ENCODE results near the gene ADAM15. TPM values are rescaled to one million over a fixed set of nuclear protein-coding genes. Genes with fewer than 3 reads are reported as not detected.

The ADAM15 gene
- total RNA-seq, 1 experiment from 2014 or later, result 30.6 TPM

DNA sequence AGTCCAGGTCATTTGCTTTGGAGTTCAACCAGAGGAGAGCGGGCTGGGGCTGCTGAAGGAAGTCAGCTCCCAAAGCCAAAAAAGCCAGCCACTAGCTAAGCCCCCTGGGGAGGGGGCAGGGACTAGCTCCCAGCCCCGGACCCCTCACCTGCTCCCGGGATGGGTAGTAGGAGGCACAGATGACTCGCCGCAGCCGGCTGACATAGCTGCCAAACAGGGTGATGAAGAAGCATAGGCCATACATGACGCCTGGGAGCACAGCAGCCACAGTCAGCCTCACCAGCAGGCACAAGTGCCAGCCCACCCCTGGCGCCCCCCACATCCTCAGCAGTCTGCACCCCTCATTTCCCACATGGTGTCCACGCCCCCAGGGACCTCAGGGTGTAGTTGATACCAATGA lies 25.0 kb upstream of the ADAM15 start:
- no peak for TF ChIP-seq CTCF (conservative IDR thresholded peaks at IDR 0.05)
- Mint-ChIP-seq H3K36me3 (ENCODE audit: insufficient read depth in 1 of 3, low read depth in 3 of 3) (no peaks in the 10 kb centered on the region), H3K27ac (no peak overlapping the region), H3K9me3 (no peaks in the 10 kb centered on the region), H3K4me1 (peaks cover 7 to 27% of the 10 kb centered on the region in 2 experiments), H3K4me3 (no peak overlapping the region), H3K27me3 (ENCODE audit: low read depth) (peaks cover 17% of the 10 kb centered on the region)
- Histone ChIP-seq H2BK120ac (ENCODE audit: low read depth, low read length, poor library complexity, severe bottlenecking) (no peak overlapping the region), H3K4me1 (ENCODE audit: insufficient read depth, low read length) (no peaks in the 10 kb centered on the region), H2AFZ (ENCODE audit: low read length) (no peak overlapping the region), H3K14ac (ENCODE audit: insufficient read depth, low read length) (no peak overlapping the region), H2BK5ac (ENCODE audit: insufficient read length, low read length) (no peak overlapping the region), H4K5ac (ENCODE audit: insufficient read length, low read depth, low read length) (no peak overlapping the region), H4K91ac (ENCODE audit: insufficient read length, low read depth, low read length) (no peak overlapping the region), H2BK20ac (ENCODE audit: low read depth, low read length, poor library complexity, severe bottlenecking) (no peak overlapping the region), H4K8ac (replicated peaks; ENCODE audit: insufficient read length, low read depth, low read length) (no peak overlapping the region), H3K23me2 (ENCODE audit: insufficient read length, low read depth, low read length, poor library complexity, severe bottlenecking) (no peaks in the 10 kb centered on the region), H3K79me2 (ENCODE audit: insufficient read depth, low read length) (no peaks in the 10 kb centered on the region), H3K27ac (ENCODE audit: insufficient read length, low read depth, low read length) (no peak overlapping the region), H3K9ac (ENCODE audit: extremely low read depth, insufficient read length, low read length) (no peak overlapping the region), H2BK12ac (ENCODE audit: insufficient read length, low read depth, low read length) (no peak overlapping the region), H4K20me1 (ENCODE audit: control insufficient read depth, insufficient read depth, insufficient read length) (no peaks in the 10 kb centered on the region), H3K18ac (ENCODE audit: insufficient read length, low read depth, low read length) (no peak overlapping the region), H3K9me3 (ENCODE audit: control insufficient read depth, low read depth, low read length) (no peaks in the 10 kb centered on the region), H3K79me1 (ENCODE audit: insufficient read depth, low read depth, low read length, poor library complexity, severe bottlenecking) (no peaks in the 10 kb centered on the region), H3K27me3 (ENCODE audit: insufficient read depth, low read length) (no peaks in the 10 kb centered on the region), H3T11ph (ENCODE audit: low read length) (no peak overlapping the region), H3K4ac (ENCODE audit: low read depth, low read length) (no peak overlapping the region), H3K23ac (ENCODE audit: insufficient read length, low read depth, low read length) (no peak overlapping the region), H2BK15ac (ENCODE audit: low read depth, low read length) (no peak overlapping the region), H2AK5ac (ENCODE audit: insufficient read length, low read length) (no peak overlapping the region), H3K56ac (ENCODE audit: insufficient read length, low read depth, low read length) (no peak overlapping the region), H3K4me2 (ENCODE audit: insufficient read depth, insufficient read length, low read length) (no peak overlapping the region)
- no peak for DNase-seq
- WGBS (ENCODE audit: extremely low coverage, insufficient read length, low lambda C conversion rate), result no CpG with 5 or more reads among the region's 9 CpGs
